ENCODE measurements around the gene MBD3.

MBD3 gene

GRCh38 chr19:1619094-1619439, 26.4 kb upstream of the MBD3 start:
- no peak for DNase-seq (ENCODE audit: low read depth)

- DNase-seq (ENCODE audit: low read depth) = no peak
These were observed 25.8 kb upstream of the MBD3 start for GRCh38 chr19:1618157-1619093.

GRCh38 chr19:1616875-1617274, 24.2 kb upstream of the MBD3 start:
- no peak for DNase-seq (ENCODE audit: low read depth)

- no peak for DNase-seq (ENCODE audit: low read depth)
These were observed 23.7 kb upstream of the MBD3 start for GRCh38 chr19:1616396-1616795.

- no peak for DNase-seq (ENCODE audit: low read depth)
These were observed 22.6 kb upstream of the MBD3 start for GRCh38 chr19:1615156-1615765.

- no peak for DNase-seq (ENCODE audit: low read depth)
These were observed 21.3 kb upstream of the MBD3 start for GRCh38 chr19:1613808-1614570.

- no peak for DNase-seq (ENCODE audit: low read depth)
These were observed 20.5 kb upstream of the MBD3 start for GRCh38 chr19:1613146-1613545.

- DNase-seq (ENCODE audit: low read depth) = no peak
These were observed 19.7 kb upstream of the MBD3 start for GRCh38 chr19:1612114-1613086.

GRCh38 chr19:1611353-1611752, 18.7 kb upstream of the MBD3 start:
- no peak for DNase-seq (ENCODE audit: low read depth)

GRCh38 chr19:1610579-1610978, 17.9 kb upstream of the MBD3 start:
- no peak for DNase-seq (ENCODE audit: low read depth)

- DNase-seq (ENCODE audit: low read depth) = no peak
These were observed 17.2 kb upstream of the MBD3 start for GRCh38 chr19:1609680-1610474.

- DNase-seq (ENCODE audit: low read depth) = no peak
These were observed 16.4 kb upstream of the MBD3 start for GRCh38 chr19:1609103-1609396.

- DNase-seq (ENCODE audit: low read depth) = no peak
These were observed 15.9 kb upstream of the MBD3 start for GRCh38 chr19:1608359-1609102.

GRCh38 chr19:1606138-1606651, 13.5 kb upstream of the MBD3 start:
- no peak for DNase-seq (ENCODE audit: low read depth)

- DNase-seq (ENCODE audit: low read depth) = peak; percentile 81
These were observed 12.8 kb upstream of the MBD3 start, which contains the start of gene UQCR11 for GRCh38 chr19:1605236-1606137. Gene UQCR11 (minus strand): TSS chr19:1605462. CDS start chr19:1605409, 53 bp downstream.

- DNase-seq (ENCODE audit: low read depth) = no peak
These were observed 9.5 kb upstream of the MBD3 start for GRCh38 chr19:1602091-1602707.

- no peak for DNase-seq (ENCODE audit: low read depth)
These were observed 9.0 kb upstream of the MBD3 start for GRCh38 chr19:1601613-1602064.

- DNase-seq (ENCODE audit: low read depth) = no peak
These were observed 6.8 kb upstream of the MBD3 start for GRCh38 chr19:1599460-1599846.
